Measurements from ENCODE around the gene PLEKHA7.
"Not testable (repeated sequence)": the region's sequence is repeated elsewhere in the genome, so short reads cannot be mapped to it uniquely, and the experiment has no call there.

Gene PLEKHA7

GRCh38 chr11:17014321-17014832 lies at the start of gene PLEKHA7:
PLEKHA7 (minus strand) TSS chr11:17014414; CDS start chr11:17014401, 13 bp downstream.
- peak; percentile 39 for DNase-seq

- DNase-seq, result peak; percentile 35
Observed at GRCh38 chr11:17063171-17064002, 49.2 kb upstream of the PLEKHA7 start.

GRCh38 chr11:17051146-17051545 lies 36.9 kb upstream of the PLEKHA7 start:
- not testable (repeated sequence) for DNase-seq

- not testable (repeated sequence) for DNase-seq
Observed at GRCh38 chr11:17048491-17048890, 34.3 kb upstream of the PLEKHA7 start.

GRCh38 chr11:17046690-17047089 lies 32.5 kb upstream of the PLEKHA7 start:
- no peak for DNase-seq

- DNase-seq, result no peak
Observed at GRCh38 chr11:17036666-17037658, 22.7 kb upstream of the PLEKHA7 start.

- DNase-seq, result not testable (repeated sequence)
Observed at GRCh38 chr11:17034027-17034426, 19.8 kb upstream of the PLEKHA7 start.

- DNase-seq, result no peak
Observed at GRCh38 chr11:17026487-17027082, 12.4 kb upstream of the PLEKHA7 start.

GRCh38 chr11:17024924-17025323 lies 10.7 kb upstream of the PLEKHA7 start:
- no peak for DNase-seq

GRCh38 chr11:17021511-17021910 lies 7.3 kb upstream of the PLEKHA7 start:
- DNase-seq, result no peak

- no peak for DNase-seq
Observed at GRCh38 chr11:17020831-17021230, 6.6 kb upstream of the PLEKHA7 start.

GRCh38 chr11:17019232-17019631 lies 5.0 kb upstream of the PLEKHA7 start:
- no peak for DNase-seq

GRCh38 chr11:17015627-17016126 lies 1.5 kb upstream of the PLEKHA7 start:
- DNase-seq, result no peak

GRCh38 chr11:17014833-17015626 lies 816 bp upstream of the PLEKHA7 start:
- DNase-seq, result peak; percentile 26

GRCh38 chr11:17013548-17014320 lies 480 bp downstream of the PLEKHA7 start:
- DNase-seq, result peak; percentile 43

GRCh38 chr11:17012712-17013547 lies 1.3 kb downstream of the PLEKHA7 start:
- DNase-seq, result no peak

- no peak for DNase-seq
Observed at GRCh38 chr11:17012179-17012578, 2.0 kb downstream of the PLEKHA7 start.

- no peak for DNase-seq
Observed at GRCh38 chr11:17010851-17011420, 3.3 kb downstream of the PLEKHA7 start.

GRCh38 chr11:17008099-17008498 lies 6.1 kb downstream of the PLEKHA7 start:
- DNase-seq, result no peak

- DNase-seq, result no peak
Observed at GRCh38 chr11:17005646-17006045, 8.6 kb downstream of the PLEKHA7 start.

All from activated T-cell treated with anti-CD3 and anti-CD28 coated beads, Interleukin-2, amount 50 U/mL, for 1 hour (primary cell).